WERI-Rb-1 (cell line): ENCODE results near the gene CACNA1A.
A peak's percentile ranks its signal among the peaks of the same experiment; 100 is the strongest.

Experiments
- DNase-seq: peaks from one replicate; pipeline ENCODE4 v3.0.0-alpha.2; 2020
- H3K27ac ChIP-seq: fragments of 250-450 bp; sonication (Bioruptor Pico); 2 replicates; pipeline ENCODE4 v1.5.1; 2020; ENCODE audit warnings: mild to moderate bottlenecking, moderate library complexity
- H3K27me3 ChIP-seq: fragments of 250-450 bp; sonication (Bioruptor Pico); 2 replicates; pipeline ENCODE4 v1.5.1; 2021; ENCODE audit warnings: mild to moderate bottlenecking, low read depth, moderate library complexity; ENCODE audit not compliant: insufficient read depth, severe bottlenecking
- H3K36me3 ChIP-seq: fragments of 250-450 bp; sonication (Bioruptor Pico); 2 replicates; pipeline ENCODE4 v1.5.1; 2020; ENCODE audit warnings: mild to moderate bottlenecking, moderate library complexity
- H3K4me3 ChIP-seq: 2 replicates; pipeline ENCODE4 v1.5.1; 2011; ENCODE audit warnings: low read depth, mild to moderate bottlenecking, control low read depth, low read length
- H3K9me3 ChIP-seq: fragments of 250-450 bp; sonication (Bioruptor Pico); 2 replicates; pipeline ENCODE4 v1.5.1; 2021; ENCODE audit warnings: mild to moderate bottlenecking, moderate library complexity; ENCODE audit not compliant: severe bottlenecking
- TF ChIP-seq, protein P1 (sequence below): IDR thresholded peaks from 2 replicates; pipeline ENCODE4 v1.5.1; 2011; ENCODE audit warnings: low read depth, mild to moderate bottlenecking, control low read depth, inconsistent platforms, low read length

Gene CACNA1A

DNA sequence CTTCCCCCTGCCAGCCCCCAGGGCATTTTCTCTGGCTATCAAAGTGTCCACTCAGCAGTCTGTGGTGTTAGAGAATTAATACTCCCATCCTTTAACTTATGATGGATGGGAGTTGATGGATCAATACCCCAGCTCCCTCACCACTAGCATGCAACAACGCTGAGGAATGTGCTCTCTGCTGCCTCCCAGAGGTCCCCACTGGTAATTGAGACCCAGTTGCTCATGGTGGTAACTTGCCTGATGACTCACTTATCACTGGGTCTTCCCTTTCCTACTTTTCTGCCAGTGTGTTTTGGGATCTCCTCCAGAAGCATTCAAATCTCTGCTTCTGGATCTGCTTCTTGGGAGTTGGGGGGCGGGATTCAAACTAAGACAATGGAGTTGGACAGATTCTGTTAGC lies 20.3 kb upstream of the CACNA1A start:
- H3K27ac ChIP-seq = no peak overlapping the region
- TF ChIP-seq, protein P1, sequence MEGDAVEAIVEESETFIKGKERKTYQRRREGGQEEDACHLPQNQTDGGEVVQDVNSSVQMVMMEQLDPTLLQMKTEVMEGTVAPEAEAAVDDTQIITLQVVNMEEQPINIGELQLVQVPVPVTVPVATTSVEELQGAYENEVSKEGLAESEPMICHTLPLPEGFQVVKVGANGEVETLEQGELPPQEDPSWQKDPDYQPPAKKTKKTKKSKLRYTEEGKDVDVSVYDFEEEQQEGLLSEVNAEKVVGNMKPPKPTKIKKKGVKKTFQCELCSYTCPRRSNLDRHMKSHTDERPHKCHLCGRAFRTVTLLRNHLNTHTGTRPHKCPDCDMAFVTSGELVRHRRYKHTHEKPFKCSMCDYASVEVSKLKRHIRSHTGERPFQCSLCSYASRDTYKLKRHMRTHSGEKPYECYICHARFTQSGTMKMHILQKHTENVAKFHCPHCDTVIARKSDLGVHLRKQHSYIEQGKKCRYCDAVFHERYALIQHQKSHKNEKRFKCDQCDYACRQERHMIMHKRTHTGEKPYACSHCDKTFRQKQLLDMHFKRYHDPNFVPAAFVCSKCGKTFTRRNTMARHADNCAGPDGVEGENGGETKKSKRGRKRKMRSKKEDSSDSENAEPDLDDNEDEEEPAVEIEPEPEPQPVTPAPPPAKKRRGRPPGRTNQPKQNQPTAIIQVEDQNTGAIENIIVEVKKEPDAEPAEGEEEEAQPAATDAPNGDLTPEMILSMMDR = peak; percentile 58
- H3K36me3 ChIP-seq = no peaks in the 10 kb centered on the region
- no peak for DNase-seq
- H3K4me3 ChIP-seq = no peak overlapping the region
- H3K9me3 ChIP-seq = peaks cover 12% of the 10 kb centered on the region
- H3K27me3 ChIP-seq = peaks cover 19% of the 10 kb centered on the region

DNA sequence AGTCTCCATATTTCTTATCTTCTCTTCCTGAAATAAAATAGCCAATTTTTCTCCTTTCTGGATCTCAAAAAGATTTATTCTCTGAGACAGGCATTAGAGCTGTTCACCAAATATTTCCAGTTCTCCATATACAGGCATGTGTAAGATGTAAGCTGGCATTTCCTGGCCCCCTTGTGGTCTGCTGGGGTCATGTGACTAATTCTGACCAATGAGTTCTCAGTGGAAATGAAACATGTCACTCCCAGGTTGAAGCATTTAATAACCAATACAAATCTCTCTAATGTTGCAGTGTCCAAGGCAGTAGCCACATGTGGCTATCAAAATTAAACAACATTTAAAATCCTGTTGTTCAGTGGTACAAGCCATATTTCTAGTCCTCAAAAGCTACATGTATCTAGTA lies 14.8 kb upstream of the CACNA1A start:
- no peak for DNase-seq
- Histone ChIP-seq H3K27me3 (peaks cover 34% of the 10 kb centered on the region), H3K4me3 (no peak overlapping the region), H3K27ac (no peak overlapping the region), H3K9me3 (peaks cover 5% of the 10 kb centered on the region), H3K36me3 (no peaks in the 10 kb centered on the region)
- TF ChIP-seq, protein P1 = no peak

DNA sequence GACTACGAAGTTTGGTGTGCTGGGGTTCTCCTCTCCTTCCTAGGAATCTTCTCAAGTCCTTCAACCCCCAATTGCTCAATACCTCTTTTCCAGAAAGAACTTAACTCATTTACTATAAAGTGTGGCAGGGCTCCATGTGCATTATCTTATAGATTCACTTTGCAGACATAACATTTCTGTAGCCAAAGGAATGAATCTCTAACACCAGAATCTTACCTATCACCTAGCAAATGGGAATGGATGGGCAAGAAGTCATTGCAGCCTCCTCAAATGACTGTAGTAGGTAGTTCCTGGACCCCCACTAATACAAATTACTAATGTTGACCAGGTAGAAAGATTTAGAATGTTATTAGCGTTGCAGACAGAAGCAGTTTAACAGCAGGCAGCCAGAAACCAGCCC lies 5.7 kb upstream of the CACNA1A start:
- H3K36me3 ChIP-seq = no peaks in the 10 kb centered on the region
- H3K27ac ChIP-seq = no peak overlapping the region
- no peak for DNase-seq
- TF ChIP-seq, protein P1 = no peak
- H3K4me3 ChIP-seq = no peak overlapping the region
- no peaks in the 10 kb centered on the region for H3K9me3 ChIP-seq
- H3K27me3 ChIP-seq = peaks cover 77% of the 10 kb centered on the region

DNA sequence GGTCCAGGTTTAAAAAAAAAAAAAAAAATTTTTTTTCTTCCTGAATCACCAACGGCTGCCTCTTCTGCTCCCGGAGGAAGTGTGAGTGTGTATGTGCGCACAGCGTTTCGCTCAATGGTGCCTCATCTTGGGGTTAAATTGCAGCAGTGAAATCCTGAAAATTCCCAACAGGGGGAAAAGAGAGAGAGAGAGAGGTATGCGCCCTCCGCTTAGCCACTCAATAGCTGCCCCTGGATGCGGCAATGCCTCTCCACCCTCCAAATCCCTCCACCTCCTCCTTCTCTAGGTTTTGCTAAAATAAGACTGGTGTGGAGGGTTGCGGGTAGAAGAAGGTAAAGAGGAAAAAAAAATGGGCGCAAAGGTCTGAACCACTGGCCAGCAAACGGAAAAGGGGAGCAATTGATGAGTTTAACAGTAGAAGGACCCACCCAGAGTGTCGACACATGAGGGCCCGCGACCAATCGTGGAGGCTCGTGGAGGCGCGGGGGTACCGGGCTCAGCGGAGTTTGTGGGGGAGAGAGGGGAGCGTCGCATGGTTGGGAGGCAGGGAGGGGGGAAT lies 853 bp upstream of the CACNA1A start:
- TF ChIP-seq, protein P1 = no peak
- Histone ChIP-seq H3K9me3 (no peaks in the 10 kb centered on the region), H3K4me3 (no peak overlapping the region), H3K27ac (no peak overlapping the region), H3K36me3 (no peaks in the 10 kb centered on the region), H3K27me3 (peaks cover 72% of the 10 kb centered on the region)
- DNase-seq = no peak

DNA sequence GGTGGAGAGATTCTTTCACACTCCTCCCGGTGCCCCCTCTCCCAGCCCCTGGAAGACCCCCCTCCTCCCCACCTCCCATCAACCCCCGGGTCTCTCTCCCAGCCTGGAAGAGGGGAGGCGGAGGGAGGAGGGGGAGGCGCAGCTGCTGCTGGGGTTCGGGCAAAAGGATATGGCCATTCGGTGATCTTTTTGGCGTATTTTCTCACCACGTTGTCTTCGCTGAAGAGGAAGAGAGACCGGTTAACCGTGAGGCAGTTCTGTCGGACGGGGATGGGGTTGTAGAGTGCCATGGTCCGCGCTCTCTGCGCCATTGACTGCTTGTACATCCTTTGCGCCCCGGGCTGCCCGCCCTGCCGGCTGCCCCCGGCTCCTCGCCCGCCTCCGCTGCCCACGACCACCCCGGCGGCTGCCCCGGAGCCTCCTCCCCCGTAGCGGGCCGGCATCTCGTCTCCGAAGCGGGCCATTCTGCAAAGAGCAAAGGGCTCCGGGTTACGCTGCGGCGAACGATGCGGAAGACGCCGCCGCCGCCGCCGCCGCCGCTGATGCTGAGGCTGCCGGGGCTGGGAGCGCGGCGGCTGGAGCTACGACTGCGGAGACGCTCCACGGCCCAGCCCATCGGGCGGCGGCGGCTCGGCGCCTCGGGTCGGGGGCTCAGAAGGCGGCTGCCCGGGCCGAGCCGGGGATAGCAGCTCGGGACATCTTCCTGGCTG lies 363 bp downstream of the CACNA1A start:
- Histone ChIP-seq H3K27me3 (peaks cover 72% of the 10 kb centered on the region), H3K4me3 (no peak overlapping the region)
- DNase-seq = no peak

More for the DNA sequence above, 363 bp downstream of the CACNA1A start:
- H3K27ac ChIP-seq = no peak overlapping the region
- TF ChIP-seq, protein P1 = no peak
- no peaks in the 10 kb centered on the region for H3K36me3 ChIP-seq
- H3K9me3 ChIP-seq = no peaks in the 10 kb centered on the region
